Kidney (tissue), 14 donors: ENCODE results near the gene SPCS1. TPM values are rescaled to one million over a fixed set of nuclear protein-coding genes. Genes with fewer than 3 reads are reported as not detected.
"Not testable (repeated sequence)": the region's sequence is repeated elsewhere in the genome, so short reads cannot be mapped to it uniquely, and the experiment has no call there.

Source experiments
- DNase-seq, 5 donors: peaks; one replicate each; pipeline ENCODE4 v3.0.0-alpha.2; 2013 to 2020
- FAIRE-seq: peaks from 2 replicates; lab custom pipeline; 2012; peaks lifted over from hg19 to GRCh38; lab: Jason Lieb, UNC
- H3K27ac ChIP-seq, 2 donors: one replicate each; pipeline ENCODE4 v1.7.0; 2013; ENCODE audit warnings: low read depth in 2 of 2, low read length in 2 of 2, inconsistent platforms in 1 of 2
- H3K27me3 ChIP-seq: one replicate; pipeline ENCODE4 v1.7.1; 2013; ENCODE audit warnings: low read length, inconsistent platforms; ENCODE audit not compliant: control insufficient read depth, insufficient read depth
- H3K36me3 ChIP-seq, 3 donors: one replicate each; pipeline versions ENCODE4 v1.7.0 to v1.7.1; 2013; ENCODE audit warnings: low read length in 3 of 3, control low read depth in 1 of 3, inconsistent platforms in 1 of 3; ENCODE audit not compliant: insufficient read depth in 3 of 3, control insufficient read depth in 2 of 3
- H3K4me1 ChIP-seq, 3 donors: one replicate each; pipeline versions ENCODE4 v1.7.0 to v1.7.1; 2013; ENCODE audit warnings: low read length in 3 of 3, inconsistent platforms in 1 of 3, low read depth in 1 of 3; ENCODE audit not compliant: control insufficient read depth in 2 of 3, insufficient read depth in 2 of 3
- H3K4me3 ChIP-seq, 3 donors: one replicate each; pipeline versions ENCODE4 v1.7.0 to v1.8.1; 2013; ENCODE audit warnings: low read length in 3 of 3, control low read depth in 1 of 3, inconsistent platforms in 1 of 3
- H3K9ac ChIP-seq, 3 donors: one replicate each; pipeline versions ENCODE4 v1.7.0 to v1.7.1; 2013; ENCODE audit warnings: low read length in 3 of 3, control low read depth in 1 of 3, inconsistent platforms in 1 of 3
- H3K9me3 ChIP-seq, 3 donors: one replicate each; pipeline versions ENCODE4 v1.7.0 to v1.7.1; 2013; ENCODE audit warnings: low read length in 3 of 3, control low read depth in 1 of 3, inconsistent platforms in 1 of 3; ENCODE audit not compliant: control insufficient read depth in 2 of 3, insufficient read depth in 1 of 3
- CTCF ChIP-seq: IDR thresholded peaks from 3 replicates; pipeline ENCODE4 v1.5.1; 2012; ENCODE audit warnings: mild to moderate bottlenecking, moderate library complexity, borderline replicate concordance; ENCODE audit not compliant: insufficient read depth; ENCODE audit errors: extremely low read depth
- intact Hi-C: fragments of 100-400 bp; cut with DNase I; formaldehyde crosslinking; loops from one replicate; pipeline ENCODE4 v1.11.1; 2022
- polyA plus RNA-seq: library from polyadenylated mRNA; stranded (reverse); fragments of 350-450 nt; fragmentation: Illumina TruSeq; extraction: RNeasy Lipid Tissue Mini Kit (QIAGEN cat#74804); gene quantifications from one replicate; pipeline ENCODE4 v1.2.3, GENCODE V29; 2014; ENCODE audit warnings: low read depth, low replicate concordance; ENCODE audit not compliant: insufficient read depth
- total RNA-seq: library from RNA; stranded (reverse); fragmentation: NEBNext Ultra II Directional; extraction: Animal tissue kit (Norgen Biotek cat#: 25700); gene quantifications from one replicate; pipeline ENCODE4 v1.2.1, GENCODE V29; 2021
- donor health status: control.
- donor health status: control.
- donor health status: control.
- donor health status: control.
- donor health status: control.
- donor health status: DM: yes; HTN: yes; CAD: no.
- donor health status: Normal renal cell carcinoma (clear cell type).

Gene SPCS1
- total and polyA plus RNA-seq, 2 donors from 2014 or later = 124 to 265 TPM

- no peak for FAIRE-seq
These were observed 42.8 kb upstream of the SPCS1 start for GRCh38 chr3:52663098-52663497.

GRCh38 chr3:52670621-52671521 is 35.0 kb upstream of the SPCS1 start:
- intact Hi-C loops = no loop called here
- no peaks in the 10 kb centered on the region for H3K27me3 ChIP-seq
- no peak overlapping the region for H3K9ac ChIP-seq
- DNase-seq = no peak
- H3K36me3 ChIP-seq = peaks cover 0 to 15% (median 11%) of the 10 kb centered on the region in 3 donors
- H3K4me1 ChIP-seq = no peaks in the 10 kb centered on the region
- H3K4me3 ChIP-seq = no peak overlapping the region
- no peak for FAIRE-seq
- no peak for TF ChIP-seq CTCF
- no peaks in the 10 kb centered on the region for H3K9me3 ChIP-seq
- no peak overlapping the region for H3K27ac ChIP-seq

More at GRCh38 chr3:52663098-52663497, 42.8 kb upstream of the SPCS1 start:
- Histone ChIP-seq H3K9ac (no peak overlapping the region), H3K4me3 (no peak overlapping the region), H3K4me1 (peaks cover 0 to 2% (median 0%) of the 10 kb centered on the region in 3 donors), H3K27me3 (no peaks in the 10 kb centered on the region), H3K27ac (no peak overlapping the region), H3K9me3 (no peaks in the 10 kb centered on the region), H3K36me3 (peaks cover 9 to 35% (median 14%) of the 10 kb centered on the region in 3 donors)
- intact Hi-C loops = no loop called here
- no peak for TF ChIP-seq CTCF
- DNase-seq = no peak

- no peaks in the 10 kb centered on the region for H3K27me3 ChIP-seq
- no peak for TF ChIP-seq CTCF
- no peak for DNase-seq
- H3K27ac ChIP-seq = no peak overlapping the region
- peaks cover 0 to 21% (median 11%) of the 10 kb centered on the region in 3 donors for H3K36me3 ChIP-seq
- H3K4me3 ChIP-seq = no peak overlapping the region
- no peaks in the 10 kb centered on the region for H3K9me3 ChIP-seq
- FAIRE-seq = no peak
- intact Hi-C loops = no loop called here
- H3K4me1 ChIP-seq = no peaks in the 10 kb centered on the region
- H3K9ac ChIP-seq = no peak overlapping the region
These were observed 34.2 kb upstream of the SPCS1 start for GRCh38 chr3:52671676-52672075.

GRCh38 chr3:52676201-52676600 is 29.7 kb upstream of the SPCS1 start:
- H3K9ac ChIP-seq, intact Hi-C loops, H3K27me3 ChIP-seq, DNase-seq, H3K9me3 ChIP-seq, H3K4me1 ChIP-seq, H3K4me3 ChIP-seq, FAIRE-seq, H3K27ac ChIP-seq: not testable (repeated sequence)
- peaks cover 8 to 49% (median 18%) of the 10 kb centered on the region in 3 donors for H3K36me3 ChIP-seq
